ENCODE data around the gene LEAP2. TPM values are rescaled to one million over a fixed set of nuclear protein-coding genes. Genes with fewer than 3 reads are reported as not detected.

Gene LEAP2
- total RNA-seq, 1 donor from 2014 or later: 3.1 TPM

- DNase-seq (ENCODE audit: low read depth, low spot score): no peak
- peak overlapping the region; percentile 82 for H3K4me3 Mint-ChIP-seq
- no peak overlapping the region for H3K27ac Mint-ChIP-seq (ENCODE audit: unreplicated experiment)
- peaks cover 16% of the 10 kb centered on the region for H3K4me1 Mint-ChIP-seq
- H3K27me3 Mint-ChIP-seq (ENCODE audit: low read depth): peaks cover 71% of the 10 kb centered on the region
- H3K9me3 Mint-ChIP-seq: no peaks in the 10 kb centered on the region
- no peaks in the 10 kb centered on the region for H3K36me3 Mint-ChIP-seq (ENCODE audit: low read depth)
- no peak for TF ChIP-seq CTCF (conservative IDR thresholded peaks at IDR 0.05)
Measured at GRCh38 chr5:132827943-132828673, 45.4 kb upstream of the LEAP2 start.

GRCh38 chr5:132828846-132829494 lies 44.5 kb upstream of the LEAP2 start:
- H3K27ac Mint-ChIP-seq (ENCODE audit: unreplicated experiment): no peak overlapping the region
- DNase-seq (ENCODE audit: low read depth, low spot score): no peak
- H3K4me1 Mint-ChIP-seq: peaks cover 16% of the 10 kb centered on the region
- no peaks in the 10 kb centered on the region for H3K9me3 Mint-ChIP-seq
- H3K36me3 Mint-ChIP-seq (ENCODE audit: low read depth): no peaks in the 10 kb centered on the region
- no peak for TF ChIP-seq CTCF (conservative IDR thresholded peaks at IDR 0.05)
- H3K27me3 Mint-ChIP-seq (ENCODE audit: low read depth): peaks cover 73% of the 10 kb centered on the region
- peak overlapping the region; percentile 82 for H3K4me3 Mint-ChIP-seq

GRCh38 chr5:132829742-132830435 lies 43.6 kb upstream of the LEAP2 start:
- peaks cover 65% of the 10 kb centered on the region for H3K27me3 Mint-ChIP-seq (ENCODE audit: low read depth)
- peak; percentile 88 for TF ChIP-seq CTCF (conservative IDR thresholded peaks at IDR 0.05)
- H3K4me3 Mint-ChIP-seq: peak overlapping the region; percentile 85
- peak; percentile 68 for DNase-seq (ENCODE audit: low read depth, low spot score)
- H3K4me1 Mint-ChIP-seq: peaks cover 16% of the 10 kb centered on the region
- no peaks in the 10 kb centered on the region for H3K36me3 Mint-ChIP-seq (ENCODE audit: low read depth)
- no peaks in the 10 kb centered on the region for H3K9me3 Mint-ChIP-seq
- H3K27ac Mint-ChIP-seq (ENCODE audit: unreplicated experiment): peak overlapping the region; percentile 67

GRCh38 chr5:132830436-132831094 lies 42.9 kb upstream of the LEAP2 start, which contains the start of gene SHROOM1:
TSS of gene SHROOM1 (minus strand) at chr5:132830647. CDS start at chr5:132826140, 4,507 bp downstream.
- TF ChIP-seq CTCF (conservative IDR thresholded peaks at IDR 0.05): no peak
- H3K9me3 Mint-ChIP-seq: no peaks in the 10 kb centered on the region
- no peak for DNase-seq (ENCODE audit: low read depth, low spot score)
- peak within 1 kb of the TSS; percentile 85 for H3K4me3 Mint-ChIP-seq
- peaks cover 16% of the 10 kb centered on the region for H3K4me1 Mint-ChIP-seq
- peak within 1 kb of the TSS; percentile 67 for H3K27ac Mint-ChIP-seq (ENCODE audit: unreplicated experiment)
- peaks cover 62% of the 10 kb centered on the region for H3K27me3 Mint-ChIP-seq (ENCODE audit: low read depth)
- H3K36me3 Mint-ChIP-seq (ENCODE audit: low read depth): no peaks in the 10 kb centered on the region
